ENCODE measurements around the gene ETNK2.

DNA sequence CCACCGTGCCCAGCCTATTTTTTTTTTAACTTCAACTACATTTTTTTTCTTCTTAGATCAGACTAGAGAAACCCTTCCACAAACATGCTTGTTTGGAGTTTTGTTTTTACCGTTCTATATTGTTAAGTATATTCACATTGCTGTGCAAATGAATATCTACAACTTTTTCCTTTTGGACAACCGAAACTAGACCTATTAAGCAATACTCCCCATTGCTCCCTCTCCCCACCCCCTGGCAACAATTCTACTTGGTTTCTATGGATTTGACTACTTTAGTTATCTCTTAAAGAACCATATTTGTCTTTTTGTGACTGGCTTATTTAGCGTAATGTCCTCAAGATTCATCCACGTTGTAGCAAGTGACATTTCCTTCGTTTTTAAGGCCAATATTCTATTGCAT is 19.1 kb downstream of the ETNK2 start:
- TF ChIP-seq POLR2AphosphoS5 (IDR thresholded peaks at IDR 0.05; ENCODE audit: low read depth, low read length) (no peak), SIN3A (IDR thresholded peaks at IDR 0.05; ENCODE audit: borderline replicate concordance, insufficient read depth, low read length) (no peak)

Data from PFSK-1 (cell line).